Lung (tissue), 12 donors: Measurements from ENCODE around the gene ILK. TPM values are rescaled to one million over a fixed set of nuclear protein-coding genes. Genes with fewer than 3 reads are reported as not detected.

Experiments used
- ATAC-seq: fragments of 200-7000 bp; cut with Tn5 transposase; one replicate; pipeline ENCODE4 v1.9.1; 2020; ENCODE audit warnings: moderate number of reproducible peaks; ENCODE audit not compliant: insufficient read depth, low FRiP score
- DNase-seq, 3 donors: peaks; one replicate each; pipeline ENCODE4 v3.0.0-alpha.2; 2013 to 2017
- H3K27ac ChIP-seq, 2 donors: one replicate each; pipeline ENCODE4 v1.5.1; 2013; ENCODE audit warnings: mild to moderate bottlenecking in 2 of 2, moderate library complexity in 2 of 2, control low read depth in 1 of 2, inconsistent platforms in 1 of 2, low read depth in 1 of 2, low read length in 1 of 2
- H3K27me3 ChIP-seq, 3 donors: one replicate each; pipeline ENCODE4 v1.5.1; 2013; ENCODE audit warnings: low read length in 2 of 3; ENCODE audit not compliant: control insufficient read depth in 3 of 3, insufficient read depth in 3 of 3
- H3K36me3 ChIP-seq, 4 donors: one replicate each; pipeline ENCODE4 v1.5.1; 2013; ENCODE audit warnings: low read length in 4 of 4, mild to moderate bottlenecking in 1 of 4, moderate library complexity in 1 of 4; ENCODE audit not compliant: control insufficient read depth in 4 of 4, insufficient read depth in 4 of 4
- H3K4me1 ChIP-seq, 5 donors: one replicate each; pipeline ENCODE4 v1.5.1; 2013; ENCODE audit warnings: low read length in 5 of 5, mild to moderate bottlenecking in 2 of 5, moderate library complexity in 1 of 5; ENCODE audit not compliant: control insufficient read depth in 5 of 5, insufficient read depth in 5 of 5
- H3K4me3 ChIP-seq: one replicate; pipeline ENCODE4 v1.5.1; 2013; ENCODE audit warnings: mild to moderate bottlenecking, control low read depth, moderate library complexity
- H3K9ac ChIP-seq, 2 donors: one replicate each; pipeline ENCODE4 v1.5.1; 2013; ENCODE audit warnings: low read length in 2 of 2, control low read depth in 1 of 2; ENCODE audit not compliant: insufficient read depth in 1 of 2
- H3K9me3 ChIP-seq, 4 donors: one replicate each; pipeline ENCODE4 v1.5.1; 2013; ENCODE audit warnings: low read length in 3 of 4, mild to moderate bottlenecking in 1 of 4, moderate library complexity in 1 of 4; ENCODE audit not compliant: control insufficient read depth in 4 of 4, insufficient read depth in 3 of 4
- WGBS, 2 donors: extraction: QIAGEN DNeasy Blood & Tissue Kit; methylation state at CpG; one replicate each; pipeline ENCODE4 v1.1.7; 2013; 5-methylcytosine and 5-hydroxymethylcytosine counted together
- polyA plus RNA-seq, 2 donors: library from polyadenylated mRNA; stranded (reverse); fragments of 200-250 nt; gene quantifications; one replicate each; pipeline ENCODE4 v1.2.1, GENCODE V29; 2013
- total RNA-seq, 2 donors: library from RNA; depleted of rRNA in 1 of 2; stranded (reverse); fragments of >200 nt in 1 of 2; gene quantifications; one replicate each; pipeline ENCODE4 v1.2.1, GENCODE V29; 2014 to 2021
- TF ChIP-seq, protein P1 (sequence below): IDR thresholded peaks from 2 replicates; pipeline ENCODE4 v1.5.1; 2012; ENCODE audit warnings: mild to moderate bottlenecking; ENCODE audit errors: control extremely low read depth, extremely low read depth
- donor health status: control.
- donor health status: control.
- donor health status: Bipolar disorder and iron deficiency.
- donor health status: healthy.
- donor health status: DM: yes; HTN: yes; CAD: no.

ILK gene
- total and polyA plus RNA-seq, 4 donors: 91.1 to 147 (median 136) TPM

DNA sequence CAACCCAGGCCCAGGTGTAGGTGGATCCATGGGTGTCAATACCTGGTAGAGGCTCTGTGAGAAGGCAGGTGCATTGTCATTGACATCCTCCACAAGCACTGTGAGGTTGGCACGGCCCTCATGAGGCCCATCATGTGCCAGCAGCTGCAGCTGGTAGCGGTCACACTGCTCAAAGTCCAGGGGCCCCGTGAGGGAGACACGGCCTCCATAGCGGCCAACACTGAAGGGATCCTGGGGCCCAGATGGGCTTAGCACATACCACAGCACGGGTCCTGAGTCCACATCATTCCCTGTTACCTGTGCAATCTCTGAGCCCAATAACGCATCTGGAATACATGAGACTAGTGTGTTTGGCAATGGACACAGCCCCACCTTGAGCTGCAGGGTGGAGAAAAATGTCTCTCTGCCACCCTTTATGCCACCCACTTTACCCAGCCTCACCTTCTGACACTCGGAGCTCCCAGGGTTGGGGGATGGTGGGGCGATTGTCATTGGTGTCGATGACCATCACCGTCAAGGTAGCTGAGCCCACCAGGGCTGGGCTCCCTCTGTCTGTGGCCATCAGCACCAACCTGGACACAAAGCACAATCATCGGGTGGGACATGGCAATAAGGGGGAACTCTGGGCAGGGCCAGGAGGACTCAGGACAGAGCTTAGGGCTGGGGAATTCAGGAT lies 21.7 kb downstream of the ILK start:
- TF ChIP-seq, protein P1, sequence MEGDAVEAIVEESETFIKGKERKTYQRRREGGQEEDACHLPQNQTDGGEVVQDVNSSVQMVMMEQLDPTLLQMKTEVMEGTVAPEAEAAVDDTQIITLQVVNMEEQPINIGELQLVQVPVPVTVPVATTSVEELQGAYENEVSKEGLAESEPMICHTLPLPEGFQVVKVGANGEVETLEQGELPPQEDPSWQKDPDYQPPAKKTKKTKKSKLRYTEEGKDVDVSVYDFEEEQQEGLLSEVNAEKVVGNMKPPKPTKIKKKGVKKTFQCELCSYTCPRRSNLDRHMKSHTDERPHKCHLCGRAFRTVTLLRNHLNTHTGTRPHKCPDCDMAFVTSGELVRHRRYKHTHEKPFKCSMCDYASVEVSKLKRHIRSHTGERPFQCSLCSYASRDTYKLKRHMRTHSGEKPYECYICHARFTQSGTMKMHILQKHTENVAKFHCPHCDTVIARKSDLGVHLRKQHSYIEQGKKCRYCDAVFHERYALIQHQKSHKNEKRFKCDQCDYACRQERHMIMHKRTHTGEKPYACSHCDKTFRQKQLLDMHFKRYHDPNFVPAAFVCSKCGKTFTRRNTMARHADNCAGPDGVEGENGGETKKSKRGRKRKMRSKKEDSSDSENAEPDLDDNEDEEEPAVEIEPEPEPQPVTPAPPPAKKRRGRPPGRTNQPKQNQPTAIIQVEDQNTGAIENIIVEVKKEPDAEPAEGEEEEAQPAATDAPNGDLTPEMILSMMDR: no peak
- Histone ChIP-seq H3K9ac (no peak overlapping the region), H3K9me3 (no peaks in the 10 kb centered on the region), H3K4me3 (no peak overlapping the region), H3K27ac (no peak overlapping the region), H3K27me3 (no peaks in the 10 kb centered on the region), H3K36me3 (peaks cover 0 to 68% (median 38%) of the 10 kb centered on the region in 4 donors), H3K4me1 (no peaks in the 10 kb centered on the region)
- no peak for ATAC-seq
- 94 to 96% methylated on average over 12 of the region's 12 CpGs for WGBS, 2 donors
- DNase-seq: no peak

DNA sequence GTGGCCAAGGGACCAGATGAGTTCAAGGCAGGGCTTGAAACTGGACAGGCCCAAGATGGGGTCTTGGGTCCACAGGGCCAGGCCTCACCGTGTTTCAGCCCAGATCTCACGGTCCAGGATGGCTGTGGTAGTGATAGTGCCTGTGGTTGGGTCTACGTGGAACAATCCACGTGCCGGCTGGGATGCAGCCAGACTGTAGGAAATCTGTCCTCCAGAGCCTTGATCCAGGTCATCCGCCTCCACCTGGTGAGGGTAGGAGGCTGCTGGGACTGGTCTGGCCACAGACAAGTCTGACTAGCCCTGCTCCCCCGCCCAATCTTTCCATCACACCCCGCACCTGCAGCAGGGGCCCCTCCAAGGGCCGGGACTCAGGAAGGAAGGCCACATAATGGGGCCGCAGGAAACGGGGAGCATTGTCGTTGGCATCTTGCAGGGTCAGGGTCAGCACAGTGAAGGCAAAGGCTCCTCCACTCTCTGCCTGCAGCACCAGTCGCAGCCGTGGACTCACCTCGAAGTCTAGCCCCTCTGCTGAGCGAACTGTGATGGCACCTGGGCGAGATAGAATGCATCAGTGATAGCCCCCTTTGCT lies 22.4 kb downstream of the ILK start:
- TF ChIP-seq, protein P1: no peak
- H3K36me3 ChIP-seq: peaks cover 0 to 68% (median 38%) of the 10 kb centered on the region in 4 donors
- H3K4me1 ChIP-seq: no peaks in the 10 kb centered on the region
- WGBS, 2 donors: 88% methylated on average over 17 of the region's 17 CpGs
- no peak overlapping the region for H3K9ac ChIP-seq
- no peak overlapping the region for H3K27ac ChIP-seq
- H3K4me3 ChIP-seq: no peak overlapping the region
- ATAC-seq (no peak), DNase-seq (no peak)
- H3K27me3 ChIP-seq: no peaks in the 10 kb centered on the region
- no peaks in the 10 kb centered on the region for H3K9me3 ChIP-seq

DNA sequence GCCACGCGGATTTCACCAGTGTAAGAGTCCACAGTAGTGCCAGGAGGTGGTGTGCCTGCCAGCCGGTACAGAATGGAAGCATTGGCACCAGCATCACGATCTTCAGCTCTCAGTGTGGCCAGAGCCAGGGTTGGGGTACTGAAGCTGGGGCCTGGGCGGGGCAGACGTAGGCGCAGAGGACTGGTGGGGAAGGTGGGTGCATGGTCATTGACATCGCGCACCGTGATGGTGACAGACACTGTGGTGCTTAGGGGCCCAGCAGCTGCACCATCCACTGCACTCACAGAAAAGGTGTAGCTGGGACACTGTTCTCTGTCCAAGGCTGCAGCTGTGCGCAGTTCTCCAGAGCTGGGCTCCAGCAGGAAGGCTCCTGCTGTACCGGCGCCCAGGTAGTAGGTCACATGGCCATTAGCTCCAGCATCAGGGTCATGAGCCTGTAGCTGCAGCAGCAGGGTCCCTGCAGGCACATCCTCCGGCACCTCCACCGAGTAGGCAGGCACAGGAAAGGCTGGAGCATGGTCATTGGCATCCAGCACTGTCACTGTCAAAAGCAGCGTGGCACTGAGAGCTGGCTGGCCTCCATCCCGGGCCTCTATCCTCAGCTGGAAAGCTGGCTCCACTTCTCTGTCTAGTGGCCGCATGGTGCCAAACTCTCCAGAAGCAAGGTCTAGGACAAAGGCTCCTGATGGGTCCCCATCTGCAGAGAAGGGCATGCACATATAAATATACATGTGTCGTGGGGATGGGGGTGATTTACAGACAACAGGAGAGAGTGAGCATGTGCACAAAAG lies 23.6 kb downstream of the ILK start:
- H3K27me3 ChIP-seq: no peaks in the 10 kb centered on the region
- DNase-seq (no peak), ATAC-seq (no peak)
- WGBS, 2 donors: 89 to 92% methylated on average over 19 of the region's 19 CpGs
- peaks cover 0 to 2% (median 0%) of the 10 kb centered on the region in 4 donors for H3K9me3 ChIP-seq
- no peak overlapping the region for H3K9ac ChIP-seq
- H3K4me1 ChIP-seq: no peaks in the 10 kb centered on the region
- no peak overlapping the region for H3K27ac ChIP-seq
- H3K36me3 ChIP-seq: peaks cover 0 to 70% (median 38%) of the 10 kb centered on the region in 4 donors
- TF ChIP-seq, protein P1: no peak
- no peak overlapping the region for H3K4me3 ChIP-seq
